HepG2 (cell line): ENCODE data around the gene TRIM62. TPM values are rescaled to one million over a fixed set of nuclear protein-coding genes. Genes with fewer than 3 reads are reported as not detected.

Source experiments
- GPN1 ChIP-seq: sonication (generic); formaldehyde crosslinking; IDR thresholded peaks from 2 replicates; pipeline ENCODE4 v1.5.1; 2020; ENCODE audit warnings: missing genetic modification reagents, borderline replicate concordance
- MAFF ChIP-seq: IDR thresholded peaks from 2 replicates; pipeline ENCODE4 v1.6.1; 2011; ENCODE audit warnings: low read depth, low read length, improper control_type of control experiment
- MTA1 ChIP-seq: sonication (generic); formaldehyde crosslinking; IDR thresholded peaks from 2 replicates; pipeline ENCODE4 v1.4.0; 2020; ENCODE audit warnings: missing genetic modification reagents, mild to moderate bottlenecking, borderline replicate concordance
- RAD51 ChIP-seq: fragments of 450-650 bp; IDR thresholded peaks from 2 replicates; pipeline ENCODE4 v1.6.1; 2016; ENCODE audit warnings: borderline replicate concordance
- RARA ChIP-seq: IDR thresholded peaks from 2 replicates; pipeline ENCODE4 v1.6.1; 2016; ENCODE audit warnings: missing genetic modification reagents, missing compliant biosample characterization
- ZNF451 ChIP-seq: sonication (generic); formaldehyde crosslinking; IDR thresholded peaks from 2 replicates; pipeline ENCODE4 v1.5.0; 2020; ENCODE audit warnings: mild to moderate bottlenecking, missing genetic modification reagents
- ZNF460 ChIP-seq: sonication (generic); formaldehyde crosslinking; IDR thresholded peaks from 2 replicates; pipeline ENCODE4 v1.5.1; 2020; ENCODE audit warnings: missing genetic modification reagents, mild to moderate bottlenecking, borderline replicate concordance
- polyA plus RNA-seq, 8 experiments: library from polyadenylated mRNA; depleted of rRNA in 3 of 8; stranded (reverse) in 7 of 8; unstranded in 1 of 8; fragments of >200 nt; fragmentation: Illumina TruSeq in 4 of 8; extraction: Trizol in 4 of 8; gene quantifications; 2 replicates each; pipeline versions ENCODE4 v1.2.1 to v1.2.3, GENCODE V29; 2011 to 2016; ENCODE audit warnings: low read depth in 4 of 8, missing spikeins in 1 of 8, mixed read lengths in 1 of 8; ENCODE audit not compliant: insufficient read depth in 1 of 8
- total RNA-seq, 5 experiments: library from RNA; depleted of rRNA; stranded (reverse); fragments of >200 nt; fragmentation: Illumina TruSeq; extraction: Trizol; gene quantifications; 2 replicates each; pipeline ENCODE4 v1.2.3, GENCODE V29; 2016; ENCODE audit warnings: low read depth in 1 of 5
- TF ChIP-seq, protein P1 (sequence below): sonication (generic); formaldehyde crosslinking; IDR thresholded peaks from 2 replicates; pipeline ENCODE4 v1.5.0; 2020; ENCODE audit warnings: mild to moderate bottlenecking, missing genetic modification reagents
- TF ChIP-seq, protein P2 (sequence below): sonication (generic); formaldehyde crosslinking; IDR thresholded peaks from 2 replicates; pipeline ENCODE4 v1.4.0; 2020; ENCODE audit warnings: mild to moderate bottlenecking, missing genetic modification reagents, borderline replicate concordance

Gene TRIM62
- total and polyA plus RNA-seq, 2 of the 13 experiments (the other 11 are each of a cell fraction or from before 2014, with no cell fraction given): 0.53 to 0.57 TPM

DNA sequence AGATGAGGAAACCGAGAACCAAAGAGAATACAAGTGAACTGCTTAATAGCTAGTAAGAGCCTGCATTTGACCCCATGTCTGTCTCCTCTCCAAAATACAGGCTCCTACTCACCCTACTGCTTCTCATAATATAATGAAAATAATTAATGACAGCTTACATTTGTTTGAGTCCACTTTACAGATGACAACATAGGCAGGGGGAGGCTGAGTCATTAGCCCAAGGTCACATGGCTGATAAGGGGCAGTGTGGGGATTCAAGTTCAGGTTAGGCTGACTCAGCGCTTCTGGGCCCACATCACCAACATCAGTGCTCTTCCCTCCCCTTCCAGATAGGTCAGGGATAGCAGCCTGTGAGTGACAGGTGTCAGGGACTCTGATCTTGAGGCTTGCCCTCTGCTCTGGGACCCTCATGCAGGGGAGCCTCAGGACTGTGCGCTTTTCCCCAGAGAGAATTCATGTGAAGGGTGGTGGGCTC is 84.7 kb downstream of the TRIM62 start (continued):
- TF ChIP-seq MAFF (peak; percentile 97), GPN1 (CRISPR knock-in tag) (no peak), ZNF451 (CRISPR knock-in tag) (no peak), RARA (CRISPR knock-in tag) (peak; percentile 52; the same call in 1 of the 2 replicates), ZNF460 (CRISPR knock-in tag) (no peak), RAD51 (no peak), MTA1 (CRISPR knock-in tag) (no peak)
- TF ChIP-seq, protein P1, sequence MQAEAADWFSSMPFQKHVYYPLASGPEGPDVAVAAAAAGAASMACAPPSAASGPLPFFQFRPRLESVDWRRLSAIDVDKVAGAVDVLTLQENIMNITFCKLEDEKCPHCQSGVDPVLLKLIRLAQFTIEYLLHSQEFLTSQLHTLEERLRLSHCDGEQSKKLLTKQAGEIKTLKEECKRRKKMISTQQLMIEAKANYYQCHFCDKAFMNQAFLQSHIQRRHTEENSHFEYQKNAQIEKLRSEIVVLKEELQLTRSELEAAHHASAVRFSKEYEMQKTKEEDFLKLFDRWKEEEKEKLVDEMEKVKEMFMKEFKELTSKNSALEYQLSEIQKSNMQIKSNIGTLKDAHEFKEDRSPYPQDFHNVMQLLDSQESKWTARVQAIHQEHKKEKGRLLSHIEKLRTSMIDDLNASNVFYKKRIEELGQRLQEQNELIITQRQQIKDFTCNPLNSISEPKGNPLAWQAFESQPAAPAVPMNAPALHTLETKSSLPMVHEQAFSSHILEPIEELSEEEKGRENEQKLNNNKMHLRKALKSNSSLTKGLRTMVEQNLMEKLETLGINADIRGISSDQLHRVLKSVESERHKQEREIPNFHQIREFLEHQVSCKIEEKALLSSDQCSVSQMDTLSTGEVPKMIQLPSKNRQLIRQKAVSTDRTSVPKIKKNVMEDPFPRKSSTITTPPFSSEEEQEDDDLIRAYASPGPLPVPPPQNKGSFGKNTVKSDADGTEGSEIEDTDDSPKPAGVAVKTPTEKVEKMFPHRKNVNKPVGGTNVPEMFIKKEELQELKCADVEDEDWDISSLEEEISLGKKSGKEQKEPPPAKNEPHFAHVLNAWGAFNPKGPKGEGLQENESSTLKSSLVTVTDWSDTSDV (CRISPR knock-in tag): no peak
- TF ChIP-seq, protein P2, sequence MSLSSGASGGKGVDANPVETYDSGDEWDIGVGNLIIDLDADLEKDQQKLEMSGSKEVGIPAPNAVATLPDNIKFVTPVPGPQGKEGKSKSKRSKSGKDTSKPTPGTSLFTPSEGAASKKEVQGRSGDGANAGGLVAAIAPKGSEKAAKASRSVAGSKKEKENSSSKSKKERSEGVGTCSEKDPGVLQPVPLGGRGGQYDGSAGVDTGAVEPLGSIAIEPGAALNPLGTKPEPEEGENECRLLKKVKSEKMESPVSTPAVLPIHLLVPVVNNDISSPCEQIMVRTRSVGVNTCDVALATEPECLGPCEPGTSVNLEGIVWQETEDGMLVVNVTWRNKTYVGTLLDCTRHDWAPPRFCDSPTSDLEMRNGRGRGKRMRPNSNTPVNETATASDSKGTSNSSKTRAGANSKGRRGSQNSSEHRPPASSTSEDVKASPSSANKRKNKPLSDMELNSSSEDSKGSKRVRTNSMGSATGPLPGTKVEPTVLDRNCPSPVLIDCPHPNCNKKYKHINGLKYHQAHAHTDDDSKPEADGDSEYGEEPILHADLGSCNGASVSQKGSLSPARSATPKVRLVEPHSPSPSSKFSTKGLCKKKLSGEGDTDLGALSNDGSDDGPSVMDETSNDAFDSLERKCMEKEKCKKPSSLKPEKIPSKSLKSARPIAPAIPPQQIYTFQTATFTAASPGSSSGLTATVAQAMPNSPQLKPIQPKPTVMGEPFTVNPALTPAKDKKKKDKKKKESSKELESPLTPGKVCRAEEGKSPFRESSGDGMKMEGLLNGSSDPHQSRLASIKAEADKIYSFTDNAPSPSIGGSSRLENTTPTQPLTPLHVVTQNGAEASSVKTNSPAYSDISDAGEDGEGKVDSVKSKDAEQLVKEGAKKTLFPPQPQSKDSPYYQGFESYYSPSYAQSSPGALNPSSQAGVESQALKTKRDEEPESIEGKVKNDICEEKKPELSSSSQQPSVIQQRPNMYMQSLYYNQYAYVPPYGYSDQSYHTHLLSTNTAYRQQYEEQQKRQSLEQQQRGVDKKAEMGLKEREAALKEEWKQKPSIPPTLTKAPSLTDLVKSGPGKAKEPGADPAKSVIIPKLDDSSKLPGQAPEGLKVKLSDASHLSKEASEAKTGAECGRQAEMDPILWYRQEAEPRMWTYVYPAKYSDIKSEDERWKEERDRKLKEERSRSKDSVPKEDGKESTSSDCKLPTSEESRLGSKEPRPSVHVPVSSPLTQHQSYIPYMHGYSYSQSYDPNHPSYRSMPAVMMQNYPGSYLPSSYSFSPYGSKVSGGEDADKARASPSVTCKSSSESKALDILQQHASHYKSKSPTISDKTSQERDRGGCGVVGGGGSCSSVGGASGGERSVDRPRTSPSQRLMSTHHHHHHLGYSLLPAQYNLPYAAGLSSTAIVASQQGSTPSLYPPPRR (CRISPR knock-in tag): no peak
